NCI-H446 treated with DMSO at 0.1 percent for 48 hours (cell line): Measurements from ENCODE around the gene HOGA1.
"Not testable (repeated sequence)": the region's sequence is repeated elsewhere in the genome, so short reads cannot be mapped to it uniquely, and the experiment has no call there.

Experiments
- DNase-seq: peaks from one replicate; lab custom pipeline; 2025; lab: John Stamatoyannopoulos, UW

The HOGA1 gene

DNA sequence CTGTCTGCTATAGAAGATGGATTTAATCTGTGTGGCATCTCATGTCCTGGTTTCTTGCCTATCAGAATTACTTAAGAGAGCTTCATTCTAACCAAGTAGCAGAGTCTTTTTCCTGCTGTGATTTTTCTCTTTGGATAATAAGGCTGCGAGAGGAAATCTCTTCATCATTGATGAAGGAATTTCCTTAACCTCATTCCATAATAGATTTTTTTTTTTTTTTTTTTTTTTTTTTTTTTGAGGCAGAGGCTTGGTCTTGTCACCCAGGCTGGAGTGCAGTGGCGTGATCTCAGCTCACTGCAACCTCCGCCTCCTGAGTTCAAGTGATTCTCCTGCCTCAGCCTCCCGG lies 65.2 kb downstream of the HOGA1 start:
- not testable (repeated sequence) for DNase-seq

- DNase-seq: no peak
Measured at GRCh38 chr10:97650726-97651125, 66.5 kb downstream of the HOGA1 start.

- DNase-seq: no peak
Measured at GRCh38 chr10:97651773-97652172, 67.6 kb downstream of the HOGA1 start.

DNA sequence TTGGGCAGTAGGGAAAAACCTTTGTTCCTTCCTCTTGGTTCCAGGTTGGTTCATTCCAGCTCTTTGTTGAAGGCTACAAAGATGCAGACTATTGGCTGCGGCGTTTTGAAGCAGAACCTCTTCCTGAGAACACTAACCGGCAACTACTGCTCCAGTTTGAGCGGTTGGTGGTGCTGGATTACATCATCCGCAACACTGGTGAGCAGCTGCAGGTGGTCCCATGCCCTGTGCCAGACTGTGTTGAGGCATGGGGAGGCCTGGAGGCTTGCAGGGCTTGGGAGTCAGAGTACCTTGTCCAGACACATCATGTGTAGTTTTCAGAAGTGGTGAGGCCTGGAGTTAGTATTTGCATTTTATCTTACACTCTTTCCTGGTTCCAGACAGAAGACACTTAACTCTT lies 72.6 kb downstream of the HOGA1 start:
- no peak for DNase-seq

DNA sequence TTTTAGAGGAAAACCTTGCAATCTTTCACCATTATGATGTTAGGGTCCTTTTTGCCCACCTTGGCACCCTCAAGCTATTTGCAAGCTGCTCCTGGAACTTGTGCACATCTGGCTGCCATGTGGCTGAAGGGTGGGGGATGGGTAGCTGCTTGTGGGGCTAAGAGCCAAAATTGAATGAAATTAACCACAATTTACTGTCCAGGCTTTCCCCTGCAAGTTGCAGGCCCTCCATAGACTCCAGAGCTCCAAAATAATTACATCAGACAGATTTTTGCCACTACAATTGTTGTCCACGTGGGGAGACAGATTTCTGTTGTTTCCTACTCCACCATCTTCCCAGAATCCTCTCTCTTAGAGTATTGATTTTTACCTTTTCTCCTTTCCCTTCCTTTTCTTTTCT lies 75.4 kb downstream of the HOGA1 start:
- no peak for DNase-seq
